Esophagus (tissue), 2 donors: ENCODE measurements around the gene GMDS. TPM values are rescaled to one million over a fixed set of nuclear protein-coding genes. Genes with fewer than 3 reads are reported as not detected.

ENCODE experiments used
- H3K27ac ChIP-seq, 2 donors: one replicate each; pipeline ENCODE4 v1.5.1; 2013; ENCODE audit warnings: low read depth in 2 of 2, mild to moderate bottlenecking in 2 of 2, inconsistent platforms in 1 of 2, low read length in 1 of 2, moderate library complexity in 1 of 2
- H3K27me3 ChIP-seq, 2 donors: one replicate each; pipeline ENCODE4 v1.6.1; 2013; ENCODE audit warnings: low read length in 2 of 2, control low read depth in 1 of 2, mild to moderate bottlenecking in 1 of 2; ENCODE audit not compliant: insufficient read depth in 2 of 2, control insufficient read depth in 1 of 2
- H3K36me3 ChIP-seq, 2 donors: one replicate each; pipeline ENCODE4 v1.6.1; 2013; ENCODE audit warnings: low read length in 1 of 2; ENCODE audit not compliant: control insufficient read depth in 2 of 2, insufficient read depth in 2 of 2
- H3K4me1 ChIP-seq, 2 donors: one replicate each; pipeline ENCODE4 v1.6.1; 2013; ENCODE audit warnings: low read length in 1 of 2; ENCODE audit not compliant: control insufficient read depth in 2 of 2, insufficient read depth in 2 of 2
- H3K4me3 ChIP-seq, 2 donors: one replicate each; pipeline ENCODE4 v1.5.1; 2013; ENCODE audit warnings: low read length in 2 of 2, mild to moderate bottlenecking in 2 of 2, low read depth in 1 of 2, moderate library complexity in 1 of 2
- H3K9me3 ChIP-seq, 2 donors: one replicate each; pipeline ENCODE4 v1.6.1; 2013; ENCODE audit warnings: mild to moderate bottlenecking in 2 of 2, low read depth in 1 of 2, low read length in 1 of 2, moderate library complexity in 1 of 2; ENCODE audit not compliant: control insufficient read depth in 2 of 2, insufficient read depth in 1 of 2
- WGBS, 2 donors: extraction: QIAGEN DNeasy Blood & Tissue Kit; methylation state at CpG; one replicate each; pipeline ENCODE4 v1.1.7; 2013; 5-methylcytosine and 5-hydroxymethylcytosine counted together
- polyA plus RNA-seq, 2 donors: library from polyadenylated mRNA; stranded (reverse); fragments of 200-250 nt; gene quantifications; one replicate each; pipeline ENCODE4 v1.2.3, GENCODE V29; 2013
- donor health status: healthy with polysubstance abuse.
- donor health status: Bipolar disorder and iron deficiency.

The GMDS gene
- polyA plus RNA-seq, 2 donors: 42.4 to 54.5 TPM

- 89 to 92% methylated on average over 9 of the region's 9 CpGs for WGBS, 2 donors
- H3K27me3 ChIP-seq: no peaks in the 10 kb centered on the region
- H3K4me3 ChIP-seq: no peak overlapping the region
- no peaks in the 10 kb centered on the region for H3K4me1 ChIP-seq
- H3K9me3 ChIP-seq: no peaks in the 10 kb centered on the region
- no peak overlapping the region for H3K27ac ChIP-seq
- no peaks in the 10 kb centered on the region for H3K36me3 ChIP-seq
Measured at GRCh38 chr6:1945235-1945832, 300.1 kb downstream of the GMDS start.

- no peaks in the 10 kb centered on the region for H3K27me3 ChIP-seq
- no peaks in the 10 kb centered on the region for H3K9me3 ChIP-seq
- 96 to 97% methylated on average over 6 of the region's 6 CpGs for WGBS, 2 donors
- H3K4me1 ChIP-seq: no peaks in the 10 kb centered on the region
- no peak overlapping the region for H3K27ac ChIP-seq
- H3K4me3 ChIP-seq: no peak overlapping the region
- no peaks in the 10 kb centered on the region for H3K36me3 ChIP-seq
Measured at GRCh38 chr6:1942834-1943233, 302.6 kb downstream of the GMDS start.

- no peaks in the 10 kb centered on the region for H3K36me3 ChIP-seq
- no peak overlapping the region for H3K4me3 ChIP-seq
- H3K9me3 ChIP-seq: no peaks in the 10 kb centered on the region
- WGBS, 2 donors: 89 to 90% methylated on average over 4 of the region's 4 CpGs
- no peak overlapping the region for H3K27ac ChIP-seq
- H3K4me1 ChIP-seq: no peaks in the 10 kb centered on the region
- no peaks in the 10 kb centered on the region for H3K27me3 ChIP-seq
Measured at GRCh38 chr6:1941534-1941933, 303.9 kb downstream of the GMDS start.

GRCh38 chr6:1940381-1940780 lies 305.0 kb downstream of the GMDS start:
- H3K9me3 ChIP-seq: no peaks in the 10 kb centered on the region
- no peaks in the 10 kb centered on the region for H3K4me1 ChIP-seq
- H3K27me3 ChIP-seq: no peaks in the 10 kb centered on the region
- H3K4me3 ChIP-seq: no peak overlapping the region
- H3K36me3 ChIP-seq: no peaks in the 10 kb centered on the region
- no peak overlapping the region for H3K27ac ChIP-seq
- 61 to 76% methylated on average over 2 of the region's 2 CpGs for WGBS, 2 donors

GRCh38 chr6:1933292-1933691 lies 312.1 kb downstream of the GMDS start:
- WGBS, 2 donors: 98 to 99% methylated on average over 4 of the region's 4 CpGs
- Histone ChIP-seq H3K4me1 (peaks cover 0 to 2% of the 10 kb centered on the region in 2 donors), H3K36me3 (peaks cover 0 to 2% of the 10 kb centered on the region in 2 donors), H3K4me3 (no peak overlapping the region), H3K27me3 (no peaks in the 10 kb centered on the region), H3K9me3 (no peaks in the 10 kb centered on the region), H3K27ac (no peak overlapping the region)

- H3K4me1 ChIP-seq: peaks cover 0 to 2% of the 10 kb centered on the region in 2 donors
Measured at GRCh38 chr6:1931817-1932216, 313.6 kb downstream of the GMDS start.

GRCh38 chr6:1930356-1930755 lies 315.0 kb downstream of the GMDS start:
- Histone ChIP-seq H3K4me3 (no peak overlapping the region), H3K36me3 (peaks cover 0 to 2% of the 10 kb centered on the region in 2 donors), H3K27me3 (no peaks in the 10 kb centered on the region), H3K27ac (no peak overlapping the region), H3K4me1 (peaks cover 0 to 2% of the 10 kb centered on the region in 2 donors), H3K9me3 (no peaks in the 10 kb centered on the region)
- 24 to 31% methylated on average over 2 of the region's 2 CpGs for WGBS, 2 donors

More at GRCh38 chr6:1931817-1932216, 313.6 kb downstream of the GMDS start:
- 97 to 99% methylated on average over 5 of the region's 5 CpGs for WGBS, 2 donors
- Histone ChIP-seq H3K36me3 (peaks cover 0 to 2% of the 10 kb centered on the region in 2 donors), H3K27me3 (no peaks in the 10 kb centered on the region), H3K27ac (no peak overlapping the region), H3K9me3 (no peaks in the 10 kb centered on the region), H3K4me3 (no peak overlapping the region)

- H3K27ac ChIP-seq: no peak overlapping the region
- H3K4me1 ChIP-seq: peaks cover 0 to 2% of the 10 kb centered on the region in 2 donors
- H3K27me3 ChIP-seq: no peaks in the 10 kb centered on the region
- WGBS, 2 donors: 57 to 75% methylated on average over 9 of the region's 9 CpGs
- peaks cover 0 to 2% of the 10 kb centered on the region in 2 donors for H3K36me3 ChIP-seq
- no peak overlapping the region for H3K4me3 ChIP-seq
- H3K9me3 ChIP-seq: no peaks in the 10 kb centered on the region
Measured at GRCh38 chr6:1929931-1930330, 315.5 kb downstream of the GMDS start.

- H3K27me3 ChIP-seq: no peaks in the 10 kb centered on the region
- no peaks in the 10 kb centered on the region for H3K9me3 ChIP-seq
- H3K4me3 ChIP-seq: no peak overlapping the region
- WGBS, 2 donors: 93 to 95% methylated on average over 10 of the region's 10 CpGs
- no peak overlapping the region for H3K27ac ChIP-seq
- H3K4me1 ChIP-seq: no peaks in the 10 kb centered on the region
- H3K36me3 ChIP-seq: peaks cover 2 to 3% of the 10 kb centered on the region in 2 donors
Measured at GRCh38 chr6:1925743-1926430, 319.5 kb downstream of the GMDS start.

GRCh38 chr6:1923449-1923848 lies 322.0 kb downstream of the GMDS start:
- WGBS, 2 donors: 93 to 94% methylated on average over 14 of the region's 14 CpGs
- Histone ChIP-seq H3K27ac (no peak overlapping the region), H3K4me1 (no peaks in the 10 kb centered on the region), H3K9me3 (no peaks in the 10 kb centered on the region), H3K27me3 (no peaks in the 10 kb centered on the region), H3K4me3 (no peak overlapping the region), H3K36me3 (peaks cover 0 to 3% of the 10 kb centered on the region in 2 donors)
